Stimulated activated memory B cell treated with anti-CD40 and anti-IgM and Interleukin-4, amounts not matched to agents 10 μg/mL and 1 μg/mL and 100 μg/mL, for 72 hours (primary cell): ENCODE measurements around the gene KCNC4.

Source experiments
- ATAC-seq: fragments of 150-1000 bp; cut with Tn5 transposase; 2 replicates; pipeline ENCODE4 v1.10.0; 2021
- H3K27ac Mint-ChIP-seq: one replicate; pipeline ENCODE4 v1.8.0; 2022; ENCODE audit warnings: mild to moderate bottlenecking, mixed read lengths
- H3K27me3 Mint-ChIP-seq: one replicate; pipeline ENCODE4 v1.8.0; 2022; ENCODE audit warnings: mixed read lengths
- H3K36me3 Mint-ChIP-seq: one replicate; pipeline ENCODE4 v1.8.0; 2022; ENCODE audit warnings: mixed read lengths
- H3K4me1 Mint-ChIP-seq: one replicate; pipeline ENCODE4 v1.8.0; 2022; ENCODE audit warnings: mixed read lengths
- H3K4me3 Mint-ChIP-seq: one replicate; pipeline ENCODE4 v1.8.0; 2022; ENCODE audit warnings: mild to moderate bottlenecking, moderate library complexity, mixed read lengths
- H3K9me3 Mint-ChIP-seq: one replicate; pipeline ENCODE4 v1.8.0; 2022; ENCODE audit warnings: mixed read lengths

KCNC4 gene

DNA sequence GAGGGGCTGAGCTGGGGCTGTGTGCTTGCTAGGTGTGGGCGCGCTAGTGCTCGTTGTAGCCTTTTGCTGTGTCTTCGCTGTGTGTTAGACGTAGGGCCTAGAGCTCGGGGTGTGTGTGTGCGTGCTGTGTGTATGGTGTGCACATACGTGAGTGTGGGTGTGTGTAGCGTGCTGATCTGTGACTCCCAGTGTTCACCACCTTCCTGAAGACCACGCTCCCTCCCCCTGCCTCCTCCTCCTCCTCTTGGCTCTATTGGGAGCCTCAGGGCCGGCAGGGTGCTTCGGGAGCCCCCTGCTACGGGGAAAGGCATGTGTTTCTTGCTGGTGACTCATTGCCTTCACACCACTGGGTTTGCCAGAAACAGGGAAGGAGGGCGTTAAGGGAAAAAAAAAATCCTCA is 9.4 kb upstream of the KCNC4 start:
- Mint-ChIP-seq H3K36me3 (no peaks in the 10 kb centered on the region), H3K27ac (no peak overlapping the region), H3K4me1 (peaks cover 14% of the 10 kb centered on the region), H3K4me3 (no peak overlapping the region), H3K27me3 (no peaks in the 10 kb centered on the region), H3K9me3 (no peaks in the 10 kb centered on the region)
- no peak for ATAC-seq

DNA sequence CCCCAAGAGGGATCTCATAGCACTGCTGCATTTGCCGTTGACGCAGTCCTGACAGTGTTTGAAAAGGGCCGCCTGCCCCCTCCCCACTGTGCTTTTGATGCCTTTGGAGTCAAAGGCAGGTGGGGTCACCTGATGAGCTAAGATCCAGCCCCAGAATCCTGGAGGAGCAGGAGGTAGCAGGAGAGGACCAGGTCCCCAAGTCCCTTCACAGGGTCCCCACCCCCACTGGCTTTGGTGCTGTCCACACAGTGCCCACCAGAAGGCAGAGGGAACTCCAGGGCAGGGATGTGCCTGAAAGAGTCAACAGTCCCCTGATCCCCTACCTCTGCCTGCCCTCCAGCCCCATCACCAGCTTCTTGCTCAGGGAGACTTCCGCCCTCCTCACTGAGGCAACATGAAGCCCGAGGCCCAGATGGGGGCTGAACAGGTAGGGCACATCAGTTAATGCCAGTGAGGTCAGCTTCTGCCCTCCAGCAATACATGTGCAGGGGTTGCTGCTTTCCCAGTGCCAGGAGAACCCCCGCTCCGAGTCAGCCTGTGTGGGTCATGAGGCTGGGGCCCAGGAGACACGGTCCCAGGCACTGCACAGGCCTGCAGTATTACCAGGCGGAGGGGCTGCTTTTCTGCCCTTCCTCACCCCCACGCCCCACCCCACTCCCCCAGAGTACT is 8.8 kb upstream of the KCNC4 start:
- H3K36me3 Mint-ChIP-seq, result no peaks in the 10 kb centered on the region
- peaks cover 14% of the 10 kb centered on the region for H3K4me1 Mint-ChIP-seq
- no peaks in the 10 kb centered on the region for H3K27me3 Mint-ChIP-seq
- ATAC-seq, result no peak
- H3K4me3 Mint-ChIP-seq, result no peak overlapping the region
- H3K27ac Mint-ChIP-seq, result no peak overlapping the region
- H3K9me3 Mint-ChIP-seq, result no peaks in the 10 kb centered on the region

DNA sequence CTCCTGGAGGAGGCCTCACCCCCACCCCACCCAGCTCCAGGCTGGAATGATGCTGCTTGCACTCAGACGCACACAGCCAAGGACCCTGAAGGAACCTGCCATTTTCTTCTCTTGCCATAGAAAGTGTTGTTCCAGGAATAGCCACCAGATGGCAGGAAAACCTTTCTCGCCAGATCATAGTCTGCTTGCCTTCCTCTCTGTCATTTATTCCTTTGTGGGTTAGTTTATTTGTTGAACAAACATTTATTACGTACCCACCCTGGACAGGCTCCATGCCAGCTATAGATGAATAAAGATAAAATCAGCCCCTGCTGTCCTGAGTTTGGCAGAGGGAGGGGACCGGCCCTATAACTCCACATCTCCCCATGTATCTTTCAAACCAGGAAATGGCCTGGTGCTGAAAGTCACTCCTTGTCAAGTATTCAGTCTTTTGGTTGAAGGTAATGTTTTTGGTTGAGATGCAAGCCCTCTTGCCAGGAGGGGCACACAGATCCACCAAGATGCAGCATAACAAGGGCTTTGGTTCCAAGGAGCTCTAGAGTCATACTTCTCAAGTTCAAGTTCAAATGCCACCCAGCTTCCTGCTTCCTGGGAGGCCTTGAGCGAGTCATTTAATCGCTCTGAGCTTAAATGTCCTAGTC is 7.0 kb upstream of the KCNC4 start:
- H3K9me3 Mint-ChIP-seq, result no peaks in the 10 kb centered on the region
- H3K27ac Mint-ChIP-seq, result peak overlapping the region; percentile 8
- ATAC-seq, result peak; percentile 62
- H3K27me3 Mint-ChIP-seq, result no peaks in the 10 kb centered on the region
- no peaks in the 10 kb centered on the region for H3K36me3 Mint-ChIP-seq
- H3K4me3 Mint-ChIP-seq, result no peak overlapping the region
- peaks cover 20% of the 10 kb centered on the region for H3K4me1 Mint-ChIP-seq

DNA sequence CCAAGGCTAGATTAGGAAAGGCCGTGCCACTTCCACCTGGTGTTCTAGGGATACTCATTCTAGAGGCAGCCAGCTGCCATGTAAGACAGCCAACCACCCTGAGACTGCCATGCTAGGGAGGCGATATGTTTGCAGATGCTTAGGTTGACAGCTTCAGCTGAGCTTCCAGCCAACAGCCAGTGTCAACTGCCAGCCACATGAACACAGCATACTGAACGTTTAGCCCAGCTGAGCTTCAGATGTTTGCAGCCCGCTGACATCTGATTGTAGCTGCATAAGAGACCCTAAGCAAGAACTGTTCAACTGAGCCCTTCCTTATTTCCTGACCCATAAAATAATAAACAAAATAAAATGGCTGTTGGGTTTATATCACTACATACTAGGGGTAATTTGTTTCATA is 5.0 kb upstream of the KCNC4 start:
- Mint-ChIP-seq H3K36me3 (no peaks in the 10 kb centered on the region), H3K4me1 (peaks cover 34% of the 10 kb centered on the region), H3K27ac (no peak overlapping the region), H3K9me3 (no peaks in the 10 kb centered on the region), H3K4me3 (no peak overlapping the region), H3K27me3 (no peaks in the 10 kb centered on the region)
- ATAC-seq, result no peak

GRCh38 chr1:110205591-110206155 is 4.4 kb upstream of the KCNC4 start:
- Mint-ChIP-seq H3K27me3 (no peaks in the 10 kb centered on the region), H3K4me3 (no peak overlapping the region), H3K36me3 (no peaks in the 10 kb centered on the region), H3K4me1 (peaks cover 34% of the 10 kb centered on the region), H3K27ac (no peak overlapping the region), H3K9me3 (no peaks in the 10 kb centered on the region)
- no peak for ATAC-seq

- H3K36me3 Mint-ChIP-seq, result no peaks in the 10 kb centered on the region
- H3K4me1 Mint-ChIP-seq, result peaks cover 38% of the 10 kb centered on the region
- no peaks in the 10 kb centered on the region for H3K27me3 Mint-ChIP-seq
- H3K9me3 Mint-ChIP-seq, result no peaks in the 10 kb centered on the region
- H3K4me3 Mint-ChIP-seq, result no peak overlapping the region
- no peak for ATAC-seq
- H3K27ac Mint-ChIP-seq, result no peak overlapping the region
Measured at GRCh38 chr1:110206261-110206920, 3.7 kb upstream of the KCNC4 start.

- peaks cover 46% of the 10 kb centered on the region for H3K4me1 Mint-ChIP-seq
- no peaks in the 10 kb centered on the region for H3K9me3 Mint-ChIP-seq
- H3K27ac Mint-ChIP-seq, result no peak overlapping the region
- H3K36me3 Mint-ChIP-seq, result no peaks in the 10 kb centered on the region
- no peak overlapping the region for H3K4me3 Mint-ChIP-seq
- peak; percentile 43 for ATAC-seq
- H3K27me3 Mint-ChIP-seq, result no peaks in the 10 kb centered on the region
Measured at GRCh38 chr1:110207831-110208230, 2.3 kb upstream of the KCNC4 start.

DNA sequence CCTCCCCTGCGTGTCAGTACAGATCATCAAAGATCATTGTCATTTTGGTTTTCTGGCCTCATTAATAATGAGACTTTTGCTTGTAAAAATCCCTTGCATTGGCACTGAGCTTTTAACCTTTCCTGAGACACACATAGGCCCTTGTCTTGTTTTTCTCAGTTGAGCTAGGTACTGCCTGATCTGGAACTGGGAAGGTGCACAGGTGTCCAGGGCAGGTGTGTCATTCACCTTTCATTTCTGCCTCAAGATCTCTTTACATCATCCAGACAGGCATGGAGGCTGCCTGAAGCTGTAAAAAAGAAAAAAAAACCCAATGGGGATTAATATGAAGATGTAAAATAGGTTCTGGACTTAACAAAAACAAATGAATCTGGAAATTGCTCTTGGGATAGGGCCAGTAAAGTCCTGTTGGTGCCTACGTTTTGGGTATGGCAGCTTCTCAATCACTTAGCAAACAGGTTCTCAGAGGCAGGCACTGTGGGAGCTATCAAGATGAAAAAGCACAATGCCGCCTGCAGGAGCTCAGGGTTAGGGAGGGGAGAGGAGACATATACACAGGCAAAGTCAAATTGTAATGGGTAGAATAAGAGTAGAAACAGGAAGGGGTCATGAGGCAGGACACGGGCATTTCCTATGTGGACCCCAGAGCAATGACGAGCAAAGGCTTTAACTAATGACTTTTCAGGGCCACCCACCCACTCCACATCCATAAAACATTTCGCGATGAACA is 1.0 kb upstream of the KCNC4 start:
- Mint-ChIP-seq H3K9me3 (no peaks in the 10 kb centered on the region), H3K4me3 (peak overlapping the region; percentile 90), H3K27me3 (no peaks in the 10 kb centered on the region), H3K4me1 (peaks cover 52% of the 10 kb centered on the region), H3K36me3 (no peaks in the 10 kb centered on the region), H3K27ac (peak overlapping the region; percentile 85)
- no peak for ATAC-seq

DNA sequence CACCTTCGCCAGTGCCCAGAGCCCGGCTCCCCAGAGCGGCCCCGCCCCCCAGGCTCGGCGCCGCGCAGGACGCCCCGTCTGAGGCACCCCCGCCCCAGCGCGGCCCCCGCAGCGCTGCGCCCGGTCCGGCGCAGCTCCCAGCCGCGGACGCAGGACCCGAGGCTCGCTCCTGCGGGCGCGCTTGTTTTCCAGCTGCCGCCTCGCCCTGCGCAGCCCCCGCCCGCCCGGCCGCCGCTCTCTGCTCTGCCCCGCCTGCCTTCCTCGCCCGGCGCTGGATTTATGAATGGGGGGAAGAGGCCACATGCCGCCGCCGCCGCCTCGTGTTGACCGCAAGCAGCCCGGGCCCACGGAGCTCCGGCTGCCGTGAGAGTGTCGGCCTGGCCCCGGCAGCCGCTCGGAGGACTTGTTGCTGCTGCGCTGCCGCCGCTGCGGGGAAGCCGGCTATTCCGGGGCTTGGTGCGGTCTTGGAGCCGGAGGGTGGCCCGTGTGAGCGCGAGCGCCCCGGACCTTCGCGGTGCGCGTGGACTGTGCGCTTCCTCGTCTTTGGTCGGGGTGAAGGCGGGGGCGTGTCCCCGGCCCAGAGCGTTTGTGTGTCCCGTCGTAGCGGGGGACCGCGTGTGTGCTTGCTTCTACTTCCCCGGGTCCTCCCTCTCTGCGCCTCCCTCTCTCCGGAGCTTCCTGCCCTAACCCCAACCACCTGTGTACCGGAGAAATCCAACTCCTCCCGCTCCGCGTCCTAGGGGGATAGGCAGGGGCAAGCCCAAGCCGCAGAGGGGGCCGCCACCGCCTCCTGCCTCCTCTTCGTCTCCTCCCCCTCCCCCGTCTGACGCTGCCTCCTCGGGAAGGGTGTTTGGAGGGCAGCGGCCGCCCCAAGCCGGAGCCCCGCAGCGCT is 736 bp downstream of the KCNC4 start:
- peak; percentile 59 for ATAC-seq
- Mint-ChIP-seq H3K4me3 (peak overlapping the region; percentile 94), H3K27me3 (no peaks in the 10 kb centered on the region), H3K9me3 (no peaks in the 10 kb centered on the region), H3K27ac (peak overlapping the region; percentile 81), H3K36me3 (no peaks in the 10 kb centered on the region), H3K4me1 (peaks cover 65% of the 10 kb centered on the region)

DNA sequence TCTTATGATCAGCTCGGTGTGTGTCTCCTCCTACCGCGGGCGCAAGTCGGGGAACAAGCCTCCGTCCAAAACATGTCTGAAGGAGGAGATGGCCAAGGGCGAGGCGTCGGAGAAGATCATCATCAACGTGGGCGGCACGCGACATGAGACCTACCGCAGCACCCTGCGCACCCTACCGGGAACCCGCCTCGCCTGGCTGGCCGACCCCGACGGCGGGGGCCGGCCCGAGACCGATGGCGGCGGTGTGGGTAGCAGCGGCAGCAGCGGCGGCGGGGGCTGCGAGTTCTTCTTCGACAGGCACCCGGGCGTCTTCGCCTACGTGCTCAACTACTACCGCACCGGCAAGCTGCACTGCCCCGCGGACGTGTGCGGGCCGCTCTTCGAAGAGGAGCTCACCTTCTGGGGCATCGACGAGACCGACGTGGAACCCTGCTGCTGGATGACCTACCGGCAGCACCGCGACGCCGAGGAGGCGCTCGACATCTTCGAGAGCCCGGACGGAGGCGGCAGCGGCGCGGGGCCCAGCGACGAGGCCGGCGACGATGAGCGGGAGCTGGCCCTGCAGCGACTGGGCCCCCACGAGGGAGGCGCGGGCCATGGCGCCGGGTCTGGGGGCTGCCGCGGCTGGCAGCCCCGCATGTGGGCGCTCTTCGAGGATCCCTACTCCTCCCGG is 1.5 kb downstream of the KCNC4 start:
- Mint-ChIP-seq H3K4me3 (peak overlapping the region; percentile 94), H3K36me3 (no peaks in the 10 kb centered on the region), H3K4me1 (peaks cover 73% of the 10 kb centered on the region), H3K27ac (peak overlapping the region; percentile 81), H3K27me3 (no peaks in the 10 kb centered on the region), H3K9me3 (no peaks in the 10 kb centered on the region)
- no peak for ATAC-seq

DNA sequence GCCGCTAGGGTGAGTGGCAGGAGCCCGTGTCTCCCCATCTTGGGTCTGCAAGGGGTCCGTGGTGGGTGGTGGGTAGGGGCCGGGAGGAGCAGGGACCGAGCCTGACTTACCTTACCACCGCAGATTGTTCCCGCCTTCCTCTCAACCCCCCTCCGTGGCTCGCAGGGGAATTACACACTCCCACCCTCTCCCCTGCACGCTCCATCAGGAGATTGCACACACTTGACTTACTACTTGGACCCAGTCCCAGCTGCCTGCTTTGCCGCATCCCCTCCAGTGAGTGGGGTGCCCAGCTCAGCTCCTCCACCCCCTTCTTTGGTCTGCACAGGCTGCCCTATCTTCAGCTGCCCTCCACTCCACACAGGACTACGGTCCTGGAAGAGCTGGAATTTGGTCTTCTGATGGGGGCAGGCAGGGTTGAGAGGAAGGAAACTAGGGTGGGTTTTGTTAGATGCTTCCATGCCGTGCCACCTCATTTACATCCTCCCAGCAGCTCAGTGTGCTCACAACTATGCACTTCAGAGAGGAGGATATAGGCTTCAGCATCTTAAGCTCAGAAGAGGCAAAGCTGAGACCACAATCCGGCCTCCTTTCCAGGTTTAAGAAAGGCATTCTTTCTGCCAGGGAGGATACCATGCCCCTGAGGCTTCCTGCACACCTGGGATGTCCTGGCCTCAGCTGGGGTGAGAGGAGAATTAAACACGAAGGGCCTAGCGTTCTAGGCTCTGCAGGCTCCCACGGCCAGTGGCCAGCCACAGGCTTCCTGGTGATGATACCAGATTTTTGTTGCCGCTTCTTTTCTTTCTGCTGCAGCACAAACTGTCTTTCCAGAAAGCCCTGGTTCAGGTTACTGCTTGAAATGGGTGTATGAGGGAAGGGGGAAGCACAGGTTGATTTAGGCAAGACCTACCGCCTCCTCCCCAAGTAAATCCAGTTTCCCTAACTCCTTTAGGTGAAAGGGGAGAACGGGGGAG is 2.3 kb downstream of the KCNC4 start:
- H3K36me3 Mint-ChIP-seq, result peaks cover 5% of the 10 kb centered on the region
- H3K4me3 Mint-ChIP-seq, result peak overlapping the region; percentile 78
- H3K27ac Mint-ChIP-seq, result peak overlapping the region; percentile 59
- H3K9me3 Mint-ChIP-seq, result no peaks in the 10 kb centered on the region
- H3K27me3 Mint-ChIP-seq, result no peaks in the 10 kb centered on the region
- H3K4me1 Mint-ChIP-seq, result peaks cover 75% of the 10 kb centered on the region
- ATAC-seq, result no peak

DNA sequence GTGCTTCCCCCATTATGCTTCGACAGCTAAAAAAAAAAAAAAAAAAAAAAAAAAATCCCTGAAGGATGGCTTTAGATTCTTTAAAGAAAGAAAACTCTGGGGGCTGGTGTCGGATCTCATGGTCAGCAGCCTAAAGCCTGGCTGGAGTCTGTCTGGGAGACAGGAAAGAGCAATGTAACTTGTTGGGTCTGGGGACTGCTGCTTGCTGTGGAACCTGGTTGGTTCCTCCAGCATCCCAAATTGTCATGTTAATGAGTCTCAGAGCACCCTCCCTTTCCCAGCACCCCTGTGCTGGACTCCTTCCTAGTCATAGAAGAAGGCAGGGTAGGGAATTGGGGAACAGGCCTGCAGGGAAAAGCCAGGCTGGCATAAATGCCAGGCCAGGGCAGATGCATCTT is 3.0 kb downstream of the KCNC4 start:
- H3K27me3 Mint-ChIP-seq, result no peaks in the 10 kb centered on the region
- H3K4me1 Mint-ChIP-seq, result peaks cover 68% of the 10 kb centered on the region
- ATAC-seq, result no peak
- no peaks in the 10 kb centered on the region for H3K9me3 Mint-ChIP-seq
- peaks cover 5% of the 10 kb centered on the region for H3K36me3 Mint-ChIP-seq
- no peak overlapping the region for H3K4me3 Mint-ChIP-seq
- H3K27ac Mint-ChIP-seq, result peak overlapping the region; percentile 10
